Tibial artery (tissue), 4 donors: ENCODE data around the gene APOA1.

Experiments used
- DNase-seq, 2 donors: peaks; one replicate each; pipeline ENCODE4 v3.0.0-alpha.2; 2019
- H3K27ac ChIP-seq, 2 donors: fragments of 200-600 bp; sonication (generic) in 1 of 2; 1 replicate in 1 of 2; 2 replicates in 1 of 2; pipeline ENCODE4 v1.5.1; 2018 to 2019; ENCODE audit warnings: mild to moderate bottlenecking in 1 of 2
- H3K27me3 ChIP-seq, 2 donors: fragments of 200-600 bp; sonication (generic) in 1 of 2; one replicate each; pipeline versions ENCODE4 v1.5.1 to v1.6.0; 2016 to 2019
- H3K36me3 ChIP-seq, 3 donors: fragments of 200-600 bp; sonication (generic) in 2 of 3; one replicate each; pipeline ENCODE4 v1.5.1; 2016 to 2019; ENCODE audit warnings: mild to moderate bottlenecking in 2 of 3
- H3K4me1 ChIP-seq, 4 donors: fragments of 200-600 bp; sonication (generic) in 2 of 4; 1 replicate in 3 of 4; 2 replicates in 1 of 4; pipeline ENCODE4 v1.5.1; 2016 to 2019
- H3K4me3 ChIP-seq, 2 donors: fragments of 200-600 bp; sonication (generic) in 1 of 2; 1 replicate in 1 of 2; 2 replicates in 1 of 2; pipeline ENCODE4 v1.5.1; 2018 to 2019; ENCODE audit warnings: mild to moderate bottlenecking in 2 of 2
- H3K9me3 ChIP-seq, 3 donors: fragments of 200-600 bp; sonication (generic) in 1 of 3; one replicate each; pipeline ENCODE4 v1.5.1; 2016 to 2019
- CTCF ChIP-seq, 2 experiments: fragments of 200-600 bp in 1 of 2; fragments of 450-650 bp in 1 of 2; IDR thresholded peaks; one replicate each; pipeline ENCODE4 v1.5.1; 2017 to 2019; ENCODE audit warnings: antibody characterized with exemption in 2 of 2, mild to moderate bottlenecking in 1 of 2, moderate library complexity in 1 of 2
- intact Hi-C: fragments of 100-400 bp; cut with DNase I; formaldehyde crosslinking; loops from one replicate; pipeline ENCODE4 v1.15.0; 2023; ENCODE audit warnings: low total_unique reads

The APOA1 gene

GRCh38 chr11:116859175-116859574, 21.8 kb upstream of the APOA1 start:
- Histone ChIP-seq H3K36me3 (peaks cover 64 to 93% (median 78%) of the 10 kb centered on the region in 3 donors), H3K9me3 (no peaks in the 10 kb centered on the region), H3K27ac (no peak overlapping the region), H3K4me3 (no peak overlapping the region), H3K27me3 (no peaks in the 10 kb centered on the region), H3K4me1 (peaks cover 0 to under 1% (median 0%) of the 10 kb centered on the region in 4 donors)
- no peak for TF ChIP-seq CTCF (IDR thresholded peaks at IDR 0.05)
- intact Hi-C loops, result no loop called here
- no peak for DNase-seq

- intact Hi-C loops, result no loop called here
- Histone ChIP-seq H3K27me3 (no peaks in the 10 kb centered on the region), H3K27ac (no peak overlapping the region), H3K4me3 (no peak overlapping the region), H3K9me3 (no peaks in the 10 kb centered on the region), H3K36me3 (peaks cover 61 to 80% (median 71%) of the 10 kb centered on the region in 3 donors), H3K4me1 (peaks cover 0 to 6% (median 0%) of the 10 kb centered on the region in 4 donors)
- no peak for TF ChIP-seq CTCF (IDR thresholded peaks at IDR 0.05)
- DNase-seq, result no peak
These were observed 20.5 kb upstream of the APOA1 start for GRCh38 chr11:116857936-116858335.

GRCh38 chr11:116857316-116857715, 19.9 kb upstream of the APOA1 start:
- H3K27ac ChIP-seq, result no peak overlapping the region
- H3K9me3 ChIP-seq, result no peaks in the 10 kb centered on the region
- H3K27me3 ChIP-seq, result no peaks in the 10 kb centered on the region
- DNase-seq, result no peak
- no peak overlapping the region for H3K4me3 ChIP-seq
- H3K36me3 ChIP-seq, result peaks cover 58 to 74% (median 65%) of the 10 kb centered on the region in 3 donors
- intact Hi-C loops, result no loop called here
- no peak for TF ChIP-seq CTCF (IDR thresholded peaks at IDR 0.05)
- peaks cover 0 to 6% (median 5%) of the 10 kb centered on the region in 4 donors for H3K4me1 ChIP-seq

- Histone ChIP-seq H3K9me3 (no peaks in the 10 kb centered on the region), H3K27ac (no peak overlapping the region), H3K4me1 (peaks cover 0 to 15% (median 7%) of the 10 kb centered on the region in 4 donors), H3K36me3 (peaks cover 51 to 65% (median 56%) of the 10 kb centered on the region in 3 donors), H3K27me3 (no peaks in the 10 kb centered on the region), H3K4me3 (no peak overlapping the region)
- TF ChIP-seq CTCF (IDR thresholded peaks at IDR 0.05), result no peak
- DNase-seq, result no peak
- intact Hi-C loops, result no loop called here
These were observed 19.0 kb upstream of the APOA1 start for GRCh38 chr11:116856423-116856822.

GRCh38 chr11:116855413-116855812, 18.0 kb upstream of the APOA1 start:
- no peak overlapping the region for H3K27ac ChIP-seq
- H3K36me3 ChIP-seq, result peaks cover 40 to 55% (median 46%) of the 10 kb centered on the region in 3 donors
- no peak overlapping the region for H3K4me3 ChIP-seq
- H3K4me1 ChIP-seq, result peaks cover 0 to 17% (median 7%) of the 10 kb centered on the region in 4 donors
- DNase-seq, result no peak
- intact Hi-C loops, result no loop called here
- no peaks in the 10 kb centered on the region for H3K27me3 ChIP-seq
- no peaks in the 10 kb centered on the region for H3K9me3 ChIP-seq
- no peak for TF ChIP-seq CTCF (IDR thresholded peaks at IDR 0.05)
